Loucy (cell line): Measurements from ENCODE around the gene SERPINB6.
"Not testable (repeated sequence)": the region's sequence is repeated elsewhere in the genome, so short reads cannot be mapped to it uniquely, and the experiment has no call there.

ENCODE experiments used
- EZH2phosphoT487 ChIP-seq: fragments of 200-600 bp; IDR thresholded peaks from 2 replicates; pipeline ENCODE4 v1.6.1; 2018; ENCODE audit warnings: antibody characterized with exemption, mild to moderate bottlenecking, moderate library complexity, borderline replicate concordance
- TF ChIP-seq, protein P1 (sequence below): fragments of 200-600 bp; sonication (generic); conservative IDR thresholded peaks from 2 replicates; pipeline ENCODE4 v1.5.1; 2014; ENCODE audit warnings: mild to moderate bottlenecking, antibody characterized with exemption, low read length

GRCh38 chr6:2901645-2902502 is 69.5 kb downstream of the SERPINB6 start:
- TF ChIP-seq, protein P1, sequence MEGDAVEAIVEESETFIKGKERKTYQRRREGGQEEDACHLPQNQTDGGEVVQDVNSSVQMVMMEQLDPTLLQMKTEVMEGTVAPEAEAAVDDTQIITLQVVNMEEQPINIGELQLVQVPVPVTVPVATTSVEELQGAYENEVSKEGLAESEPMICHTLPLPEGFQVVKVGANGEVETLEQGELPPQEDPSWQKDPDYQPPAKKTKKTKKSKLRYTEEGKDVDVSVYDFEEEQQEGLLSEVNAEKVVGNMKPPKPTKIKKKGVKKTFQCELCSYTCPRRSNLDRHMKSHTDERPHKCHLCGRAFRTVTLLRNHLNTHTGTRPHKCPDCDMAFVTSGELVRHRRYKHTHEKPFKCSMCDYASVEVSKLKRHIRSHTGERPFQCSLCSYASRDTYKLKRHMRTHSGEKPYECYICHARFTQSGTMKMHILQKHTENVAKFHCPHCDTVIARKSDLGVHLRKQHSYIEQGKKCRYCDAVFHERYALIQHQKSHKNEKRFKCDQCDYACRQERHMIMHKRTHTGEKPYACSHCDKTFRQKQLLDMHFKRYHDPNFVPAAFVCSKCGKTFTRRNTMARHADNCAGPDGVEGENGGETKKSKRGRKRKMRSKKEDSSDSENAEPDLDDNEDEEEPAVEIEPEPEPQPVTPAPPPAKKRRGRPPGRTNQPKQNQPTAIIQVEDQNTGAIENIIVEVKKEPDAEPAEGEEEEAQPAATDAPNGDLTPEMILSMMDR, result not testable (repeated sequence)
- not testable (repeated sequence) for TF ChIP-seq EZH2phosphoT487
